Duodenal mucosa (tissue), 2 donors: ENCODE data around the gene FRMD5.

Source experiments
- H3K27ac ChIP-seq: one replicate; pipeline ENCODE4 v1.7.0; 2013; ENCODE audit warnings: low read depth, low read length
- H3K27me3 ChIP-seq, 2 donors: one replicate each; pipeline ENCODE4 v1.7.0; 2013; ENCODE audit warnings: low read length in 2 of 2, control low read depth in 1 of 2; ENCODE audit not compliant: insufficient read depth in 2 of 2, control insufficient read depth in 1 of 2
- H3K36me3 ChIP-seq, 2 donors: one replicate each; pipeline ENCODE4 v1.7.0; 2013; ENCODE audit warnings: low read length in 2 of 2, control low read depth in 1 of 2; ENCODE audit not compliant: insufficient read depth in 2 of 2, control insufficient read depth in 1 of 2
- H3K4me1 ChIP-seq, 2 donors: one replicate each; pipeline ENCODE4 v1.7.0; 2013; ENCODE audit warnings: low read length in 2 of 2, control low read depth in 1 of 2; ENCODE audit not compliant: insufficient read depth in 2 of 2, control insufficient read depth in 1 of 2
- H3K4me3 ChIP-seq, 2 donors: one replicate each; pipeline ENCODE4 v1.7.0; 2013; ENCODE audit warnings: low read length in 2 of 2, low read depth in 1 of 2
- H3K9ac ChIP-seq, 2 donors: one replicate each; pipeline ENCODE4 v1.7.0; 2013; ENCODE audit warnings: low read length in 2 of 2, low read depth in 1 of 2
- H3K9me3 ChIP-seq, 2 donors: one replicate each; pipeline ENCODE4 v1.7.0; 2013; ENCODE audit warnings: low read length in 2 of 2, control low read depth in 1 of 2; ENCODE audit not compliant: control insufficient read depth in 1 of 2

Gene FRMD5

DNA sequence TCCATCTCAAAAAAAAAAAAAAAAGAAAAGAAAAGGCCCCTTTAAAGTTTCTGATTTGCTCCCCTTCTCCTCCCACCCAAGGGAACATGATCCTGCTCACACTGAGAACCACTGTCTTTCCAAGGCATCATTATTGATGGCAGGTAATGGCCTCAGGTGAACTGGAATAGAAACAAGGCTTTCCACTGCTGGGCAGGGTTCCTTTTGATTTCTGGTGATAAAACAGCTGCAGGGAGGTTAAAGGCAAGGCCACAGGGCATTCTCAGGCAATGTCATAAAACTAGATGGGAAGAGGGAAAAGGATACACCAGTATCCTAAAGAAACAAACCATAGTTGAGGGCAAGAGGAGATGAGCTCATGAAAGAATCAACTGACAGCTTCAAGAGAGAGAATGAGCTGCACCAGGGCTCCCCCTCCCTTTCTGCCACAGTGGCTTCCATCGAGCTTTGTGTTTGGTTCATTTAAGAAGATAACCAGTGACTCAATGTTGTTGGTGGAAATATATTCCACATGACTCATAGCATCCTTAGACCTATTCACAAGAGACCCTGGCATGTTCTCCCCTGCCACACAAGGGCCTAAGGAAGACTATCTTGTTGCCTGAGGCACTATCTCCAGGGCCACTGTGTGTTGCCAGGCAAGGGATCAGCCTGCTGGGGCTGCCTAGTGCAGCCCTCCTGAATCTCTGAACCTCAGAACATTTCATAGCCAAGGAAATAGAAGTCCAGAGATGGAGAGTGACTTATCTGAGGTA lies 281.9 kb downstream of the FRMD5 start:
- Histone ChIP-seq H3K4me3 (no peak overlapping the region), H3K27me3 (no peaks in the 10 kb centered on the region), H3K9me3 (no peaks in the 10 kb centered on the region), H3K4me1 (no peaks in the 10 kb centered on the region), H3K9ac (no peak overlapping the region), H3K27ac (no peak overlapping the region), H3K36me3 (no peaks in the 10 kb centered on the region)

- H3K9ac ChIP-seq: no peak overlapping the region
- no peak overlapping the region for H3K4me3 ChIP-seq
- no peak overlapping the region for H3K27ac ChIP-seq
- H3K4me1 ChIP-seq: no peaks in the 10 kb centered on the region
- H3K27me3 ChIP-seq: no peaks in the 10 kb centered on the region
- no peaks in the 10 kb centered on the region for H3K36me3 ChIP-seq
- H3K9me3 ChIP-seq: no peaks in the 10 kb centered on the region
Measured at GRCh38 chr15:43912208-43912607, 282.9 kb downstream of the FRMD5 start.

GRCh38 chr15:43911235-43911781 lies 283.8 kb downstream of the FRMD5 start:
- H3K4me1 ChIP-seq: no peaks in the 10 kb centered on the region
- no peak overlapping the region for H3K9ac ChIP-seq
- no peaks in the 10 kb centered on the region for H3K36me3 ChIP-seq
- no peaks in the 10 kb centered on the region for H3K27me3 ChIP-seq
- H3K4me3 ChIP-seq: no peak overlapping the region
- H3K27ac ChIP-seq: no peak overlapping the region
- no peaks in the 10 kb centered on the region for H3K9me3 ChIP-seq

DNA sequence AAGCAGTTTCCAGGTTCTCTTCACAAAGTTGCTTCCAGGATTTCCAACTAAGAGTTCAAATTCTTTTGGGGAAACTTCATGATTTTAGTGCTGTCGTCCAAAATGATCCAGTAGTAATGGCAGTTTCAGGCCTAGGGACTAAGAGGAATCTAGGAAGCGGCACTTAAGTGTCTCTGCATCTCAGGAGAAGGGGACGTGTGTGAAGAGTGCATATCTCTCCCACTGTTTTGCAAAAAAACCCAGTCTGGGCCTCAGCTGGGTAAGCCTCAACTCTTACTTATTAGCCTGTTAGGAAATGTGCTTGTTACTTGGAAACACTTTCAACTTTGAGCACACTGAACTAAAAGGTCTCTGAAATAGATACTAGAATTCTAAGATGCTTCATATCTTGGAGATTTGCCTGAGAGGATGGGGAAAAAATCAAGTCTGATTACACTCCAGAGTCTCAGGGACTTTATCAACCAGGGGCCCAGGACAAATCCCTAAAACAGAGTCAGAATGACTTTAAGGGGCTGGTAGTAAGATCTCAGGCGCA lies 286.5 kb downstream of the FRMD5 start:
- Histone ChIP-seq H3K9ac (no peak overlapping the region), H3K36me3 (no peaks in the 10 kb centered on the region), H3K27ac (no peak overlapping the region)

GRCh38 chr15:43905755-43906154 lies 289.3 kb downstream of the FRMD5 start:
- H3K4me3 ChIP-seq: no peak overlapping the region
- no peak overlapping the region for H3K27ac ChIP-seq
- H3K4me1 ChIP-seq: no peaks in the 10 kb centered on the region
- H3K9me3 ChIP-seq: no peaks in the 10 kb centered on the region
- no peaks in the 10 kb centered on the region for H3K36me3 ChIP-seq
- no peaks in the 10 kb centered on the region for H3K27me3 ChIP-seq
- no peak overlapping the region for H3K9ac ChIP-seq

More for the DNA sequence above, 286.5 kb downstream of the FRMD5 start:
- Histone ChIP-seq H3K9me3 (no peaks in the 10 kb centered on the region), H3K4me1 (no peaks in the 10 kb centered on the region), H3K4me3 (no peak overlapping the region), H3K27me3 (no peaks in the 10 kb centered on the region)

- H3K4me3 ChIP-seq: no peak overlapping the region
- no peaks in the 10 kb centered on the region for H3K27me3 ChIP-seq
- no peaks in the 10 kb centered on the region for H3K36me3 ChIP-seq
- no peak overlapping the region for H3K9ac ChIP-seq
- H3K9me3 ChIP-seq: no peaks in the 10 kb centered on the region
- no peak overlapping the region for H3K27ac ChIP-seq
- no peaks in the 10 kb centered on the region for H3K4me1 ChIP-seq
Measured at GRCh38 chr15:43903864-43904290, 291.2 kb downstream of the FRMD5 start.

GRCh38 chr15:43901495-43901894 lies 293.6 kb downstream of the FRMD5 start:
- H3K9ac ChIP-seq: no peak overlapping the region
- H3K27ac ChIP-seq: no peak overlapping the region
- no peaks in the 10 kb centered on the region for H3K4me1 ChIP-seq
- H3K4me3 ChIP-seq: no peak overlapping the region
- no peaks in the 10 kb centered on the region for H3K36me3 ChIP-seq
- no peaks in the 10 kb centered on the region for H3K27me3 ChIP-seq
- H3K9me3 ChIP-seq: no peaks in the 10 kb centered on the region

- Histone ChIP-seq H3K9ac (no peak overlapping the region), H3K27me3 (no peaks in the 10 kb centered on the region), H3K4me3 (no peak overlapping the region), H3K4me1 (no peaks in the 10 kb centered on the region), H3K27ac (no peak overlapping the region), H3K36me3 (no peaks in the 10 kb centered on the region), H3K9me3 (no peaks in the 10 kb centered on the region)
Measured at GRCh38 chr15:43900996-43901395, 294.1 kb downstream of the FRMD5 start.

DNA sequence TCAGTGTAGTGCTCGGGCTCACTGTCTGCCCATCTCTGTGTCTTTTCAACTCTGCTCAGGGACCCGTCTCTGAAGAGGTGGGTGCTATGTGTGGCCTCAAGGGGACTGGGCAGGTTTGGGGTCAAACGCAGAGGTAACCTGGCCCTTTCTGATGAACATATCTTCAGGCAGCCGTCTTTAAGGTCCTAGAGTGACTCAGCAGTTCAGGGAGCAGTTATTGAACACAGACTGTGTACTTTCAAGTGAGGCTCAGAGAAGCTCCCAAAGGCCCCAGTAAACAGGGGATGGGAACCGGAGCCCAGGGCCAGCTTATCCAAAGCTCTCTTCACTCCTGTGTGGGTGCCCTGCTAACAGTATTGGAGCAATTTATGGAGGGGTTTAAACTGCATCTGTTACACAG lies 295.1 kb downstream of the FRMD5 start:
- Histone ChIP-seq H3K9me3 (no peaks in the 10 kb centered on the region), H3K4me1 (no peaks in the 10 kb centered on the region), H3K27me3 (no peaks in the 10 kb centered on the region), H3K27ac (no peak overlapping the region), H3K4me3 (no peak overlapping the region), H3K9ac (no peak overlapping the region), H3K36me3 (no peaks in the 10 kb centered on the region)

DNA sequence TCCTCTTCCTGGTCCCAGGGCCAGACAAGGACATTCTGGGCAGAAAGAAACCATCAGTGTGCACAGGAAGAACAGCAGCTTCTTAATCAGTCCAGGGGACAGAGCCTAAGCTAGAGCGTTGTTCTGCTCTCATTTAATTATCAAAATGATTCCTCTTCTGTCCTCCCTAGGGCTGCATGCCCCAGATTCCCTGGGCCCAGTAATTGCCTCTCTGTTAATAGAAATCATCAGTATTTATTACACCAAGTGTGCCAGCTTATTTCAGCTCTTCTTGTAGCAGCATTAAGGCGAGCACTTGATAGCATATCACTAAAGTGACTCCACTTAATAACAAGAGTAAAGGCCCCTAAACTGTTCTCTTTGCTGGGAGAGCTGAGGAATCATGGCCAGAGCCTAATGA lies 296.2 kb downstream of the FRMD5 start:
- H3K9ac ChIP-seq: no peak overlapping the region
- H3K27me3 ChIP-seq: no peaks in the 10 kb centered on the region
- no peak overlapping the region for H3K27ac ChIP-seq
- H3K9me3 ChIP-seq: no peaks in the 10 kb centered on the region
- no peaks in the 10 kb centered on the region for H3K4me1 ChIP-seq
- H3K36me3 ChIP-seq: no peaks in the 10 kb centered on the region
- no peak overlapping the region for H3K4me3 ChIP-seq
